Nephron progenitor cell (in vitro differentiated cells): ENCODE measurements around the gene ATG9A.

ENCODE experiments used
- DNase-seq: peaks from one replicate; pipeline ENCODE4 v3.0.0; 2021
- H3K27ac Mint-ChIP-seq: 2 replicates; pipeline ENCODE4 v1.8.0; 2021; ENCODE audit warnings: mild to moderate bottlenecking, moderate library complexity, mixed read lengths
- H3K27me3 Mint-ChIP-seq: 2 replicates; pipeline ENCODE4 v1.8.0; 2021; ENCODE audit warnings: mild to moderate bottlenecking, low read depth, mixed read lengths; ENCODE audit not compliant: poor library complexity
- H3K36me3 Mint-ChIP-seq: 2 replicates; pipeline ENCODE4 v1.8.0; 2021; ENCODE audit warnings: low read depth, mixed read lengths
- H3K4me1 Mint-ChIP-seq: 2 replicates; pipeline ENCODE4 v1.8.0; 2021; ENCODE audit warnings: mixed read lengths
- H3K4me3 Mint-ChIP-seq: 2 replicates; pipeline ENCODE4 v1.8.0; 2021; ENCODE audit warnings: mild to moderate bottlenecking, moderate library complexity, mixed read lengths
- H3K9me3 Mint-ChIP-seq: 2 replicates; pipeline ENCODE4 v1.8.0; 2021; ENCODE audit warnings: mild to moderate bottlenecking, moderate library complexity, mixed read lengths
- TF ChIP-seq, protein P1 (sequence below): fragments of 200-600 bp; sonication (generic); IDR thresholded peaks from 2 replicates; pipeline ENCODE4 v1.5.0; 2021; ENCODE audit warnings: antibody characterized with exemption

ATG9A gene

DNA sequence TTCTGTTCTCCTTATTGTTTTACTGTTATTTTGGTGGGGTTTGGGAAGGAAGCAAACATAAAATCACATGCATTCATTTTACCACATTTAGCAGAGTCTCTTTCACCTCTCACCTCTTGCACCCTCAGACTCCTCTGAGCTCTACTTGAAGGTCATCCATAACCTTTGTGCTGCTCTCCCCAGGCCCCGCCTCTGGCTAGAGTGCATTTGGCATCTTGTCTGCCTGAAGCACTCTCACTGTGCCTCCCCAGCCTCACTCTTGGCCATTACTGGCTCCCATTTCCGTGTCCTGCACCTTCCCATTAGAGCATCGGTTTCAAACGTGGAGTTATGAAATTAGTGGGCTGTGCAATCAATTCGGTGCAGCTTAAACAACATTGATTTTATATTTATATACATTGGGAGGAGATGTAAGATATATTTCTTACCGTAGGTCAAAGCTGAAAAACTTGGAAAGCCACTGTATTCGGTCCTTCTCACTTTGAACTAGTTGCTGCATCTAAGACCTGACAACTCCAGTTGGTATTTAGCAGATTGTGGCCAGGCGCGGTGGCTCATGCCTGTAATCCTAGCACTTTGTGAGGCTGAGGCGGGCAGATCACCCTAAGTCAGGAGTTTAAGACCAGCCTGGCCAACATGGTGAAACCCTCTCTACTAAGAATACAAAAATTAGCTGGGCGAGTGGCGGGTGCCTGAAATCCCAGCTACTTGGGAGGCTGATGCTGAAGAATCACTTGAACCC lies 29.8 kb downstream of the ATG9A start:
- Mint-ChIP-seq H3K27me3 (peaks cover 8% of the 10 kb centered on the region), H3K27ac (peak overlapping the region; percentile 20), H3K36me3 (peaks cover 5% of the 10 kb centered on the region), H3K4me3 (no peak overlapping the region), H3K9me3 (peaks cover 28% of the 10 kb centered on the region), H3K4me1 (peaks cover 17% of the 10 kb centered on the region)
- TF ChIP-seq, protein P1, sequence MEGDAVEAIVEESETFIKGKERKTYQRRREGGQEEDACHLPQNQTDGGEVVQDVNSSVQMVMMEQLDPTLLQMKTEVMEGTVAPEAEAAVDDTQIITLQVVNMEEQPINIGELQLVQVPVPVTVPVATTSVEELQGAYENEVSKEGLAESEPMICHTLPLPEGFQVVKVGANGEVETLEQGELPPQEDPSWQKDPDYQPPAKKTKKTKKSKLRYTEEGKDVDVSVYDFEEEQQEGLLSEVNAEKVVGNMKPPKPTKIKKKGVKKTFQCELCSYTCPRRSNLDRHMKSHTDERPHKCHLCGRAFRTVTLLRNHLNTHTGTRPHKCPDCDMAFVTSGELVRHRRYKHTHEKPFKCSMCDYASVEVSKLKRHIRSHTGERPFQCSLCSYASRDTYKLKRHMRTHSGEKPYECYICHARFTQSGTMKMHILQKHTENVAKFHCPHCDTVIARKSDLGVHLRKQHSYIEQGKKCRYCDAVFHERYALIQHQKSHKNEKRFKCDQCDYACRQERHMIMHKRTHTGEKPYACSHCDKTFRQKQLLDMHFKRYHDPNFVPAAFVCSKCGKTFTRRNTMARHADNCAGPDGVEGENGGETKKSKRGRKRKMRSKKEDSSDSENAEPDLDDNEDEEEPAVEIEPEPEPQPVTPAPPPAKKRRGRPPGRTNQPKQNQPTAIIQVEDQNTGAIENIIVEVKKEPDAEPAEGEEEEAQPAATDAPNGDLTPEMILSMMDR = no peak
- no peak for DNase-seq

DNA sequence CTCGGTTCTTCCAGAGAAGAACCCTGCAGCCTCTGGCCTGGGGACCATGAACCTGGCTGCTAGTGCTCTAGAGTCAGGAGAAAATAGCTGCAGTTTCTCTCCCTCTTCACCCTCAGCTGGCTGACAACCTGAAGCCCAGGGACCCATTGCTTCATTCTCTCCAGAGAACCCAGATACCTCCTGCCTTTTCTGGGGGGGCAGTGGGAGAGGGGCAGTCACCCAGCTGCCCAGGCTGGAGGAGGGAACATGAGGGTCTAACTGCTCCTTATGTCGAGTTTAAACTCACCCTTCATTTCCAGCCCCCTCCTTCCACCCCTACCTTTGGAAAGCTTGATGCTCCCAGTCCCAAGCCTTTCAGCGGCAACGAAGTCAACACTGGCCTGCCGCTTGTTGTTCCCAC lies 30.5 kb downstream of the ATG9A start:
- no peak overlapping the region for H3K4me3 Mint-ChIP-seq
- peaks cover 8% of the 10 kb centered on the region for H3K27me3 Mint-ChIP-seq
- H3K27ac Mint-ChIP-seq = peak overlapping the region; percentile 20
- peaks cover 17% of the 10 kb centered on the region for H3K4me1 Mint-ChIP-seq
- H3K9me3 Mint-ChIP-seq = peaks cover 25% of the 10 kb centered on the region
- TF ChIP-seq, protein P1 = no peak
- peaks cover 5% of the 10 kb centered on the region for H3K36me3 Mint-ChIP-seq
- DNase-seq = no peak

DNA sequence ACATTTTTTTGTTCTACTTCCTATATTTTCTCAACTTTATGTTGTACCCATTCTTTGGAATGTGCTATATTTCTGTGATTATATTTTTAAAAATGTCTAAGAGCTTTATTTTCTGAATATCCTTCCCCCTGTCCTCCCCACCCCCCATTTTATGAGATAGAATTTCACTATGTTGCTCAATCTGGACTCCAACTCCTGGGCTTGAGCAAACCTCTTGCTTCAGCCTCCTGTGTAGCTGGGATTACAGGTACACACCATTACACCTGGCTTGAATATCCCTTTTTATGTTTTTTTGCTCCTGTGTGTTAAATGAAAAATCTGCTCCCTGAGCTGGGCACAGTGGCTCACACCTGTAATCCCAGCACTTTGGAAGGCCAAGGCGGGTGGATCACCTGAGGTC lies 32.0 kb downstream of the ATG9A start:
- Mint-ChIP-seq H3K27me3 (peaks cover 8% of the 10 kb centered on the region), H3K27ac (no peak overlapping the region), H3K9me3 (peaks cover 13% of the 10 kb centered on the region), H3K36me3 (peaks cover 5% of the 10 kb centered on the region), H3K4me3 (no peak overlapping the region), H3K4me1 (peaks cover 17% of the 10 kb centered on the region)
- TF ChIP-seq, protein P1 = no peak
- no peak for DNase-seq

DNA sequence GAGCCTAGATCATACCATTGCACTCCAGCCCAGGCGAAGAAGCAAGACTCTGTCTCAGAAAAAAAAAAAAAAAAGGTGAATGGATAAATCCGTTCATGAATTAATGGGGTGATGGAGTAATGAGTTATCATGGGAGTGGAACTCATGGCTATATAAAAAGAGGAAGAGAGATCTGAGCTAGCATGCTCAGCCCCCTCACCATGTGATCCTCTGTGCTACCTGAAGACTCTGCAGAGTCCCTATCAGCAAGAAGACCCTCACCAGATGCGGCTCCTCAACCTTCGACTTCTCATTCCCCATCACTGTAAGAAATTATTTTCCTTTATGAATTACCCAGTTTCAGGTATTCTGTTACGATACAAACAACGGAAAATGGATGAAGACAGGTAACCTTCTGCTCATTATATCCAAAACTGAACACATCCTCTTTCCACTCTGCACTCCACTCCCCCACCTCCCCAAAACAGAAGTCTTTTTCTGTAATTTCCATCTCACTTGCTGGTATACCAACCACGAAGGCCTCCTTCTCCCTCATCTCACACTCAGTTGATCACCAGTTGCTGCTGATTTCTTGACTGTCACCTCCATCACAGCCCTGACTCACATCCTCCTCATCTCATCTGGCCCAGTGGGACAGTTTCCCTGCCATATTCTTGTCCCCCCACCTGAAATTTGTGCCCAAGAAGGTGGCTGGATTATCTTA lies 42.5 kb downstream of the ATG9A start:
- H3K27me3 Mint-ChIP-seq = peaks cover 8% of the 10 kb centered on the region
- TF ChIP-seq, protein P1 = no peak
- no peaks in the 10 kb centered on the region for H3K4me1 Mint-ChIP-seq
- no peak overlapping the region for H3K4me3 Mint-ChIP-seq
- peaks cover 21% of the 10 kb centered on the region for H3K36me3 Mint-ChIP-seq
- H3K27ac Mint-ChIP-seq = peak overlapping the region; percentile 21
- no peak for DNase-seq
- H3K9me3 Mint-ChIP-seq = no peaks in the 10 kb centered on the region

DNA sequence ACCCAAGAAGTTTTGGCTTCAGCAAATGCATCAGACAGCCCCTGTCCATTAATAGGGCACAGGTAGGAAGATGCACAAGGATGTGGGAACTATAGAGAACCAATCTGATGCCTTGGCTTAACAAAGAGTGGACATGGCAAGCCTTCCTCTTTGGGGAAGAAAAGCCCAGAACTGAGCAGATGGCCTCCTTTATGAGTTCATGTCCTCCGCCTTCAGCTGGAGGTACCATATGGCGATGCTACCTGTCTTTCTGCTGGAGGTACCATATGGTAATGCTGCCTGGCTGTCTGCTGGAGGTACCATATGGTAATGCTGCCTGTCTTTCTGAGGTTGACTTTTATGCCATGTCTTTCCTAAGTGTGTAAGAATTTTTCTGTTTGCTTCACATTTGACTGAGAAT lies 45.3 kb downstream of the ATG9A start:
- TF ChIP-seq, protein P1 = no peak
- H3K4me1 Mint-ChIP-seq = peaks cover 5% of the 10 kb centered on the region
- no peak overlapping the region for H3K27ac Mint-ChIP-seq
- H3K9me3 Mint-ChIP-seq = no peaks in the 10 kb centered on the region
- DNase-seq = no peak
- H3K27me3 Mint-ChIP-seq = peaks cover 8% of the 10 kb centered on the region
- H3K36me3 Mint-ChIP-seq = peaks cover 38% of the 10 kb centered on the region
- no peak overlapping the region for H3K4me3 Mint-ChIP-seq
